Dedifferentiated amniotic fluid mesenchymal stem cell (primary cell): ENCODE measurements around the gene DCN.
"Not testable (repeated sequence)": the region's sequence is repeated elsewhere in the genome, so short reads cannot be mapped to it uniquely, and the experiment has no call there.

Source experiments
- DNase-seq: peaks from one replicate; pipeline ENCODE4 v3.0.0-alpha.2; 2016; ENCODE audit errors: extremely low spot score

DCN gene

GRCh38 chr12:91182636-91183455, at the start of gene DCN:
TSS of gene DCN (minus strand) at chr12:91182817. CDS start at chr12:91178552, 4,265 bp downstream.
- no peak for DNase-seq

DNA sequence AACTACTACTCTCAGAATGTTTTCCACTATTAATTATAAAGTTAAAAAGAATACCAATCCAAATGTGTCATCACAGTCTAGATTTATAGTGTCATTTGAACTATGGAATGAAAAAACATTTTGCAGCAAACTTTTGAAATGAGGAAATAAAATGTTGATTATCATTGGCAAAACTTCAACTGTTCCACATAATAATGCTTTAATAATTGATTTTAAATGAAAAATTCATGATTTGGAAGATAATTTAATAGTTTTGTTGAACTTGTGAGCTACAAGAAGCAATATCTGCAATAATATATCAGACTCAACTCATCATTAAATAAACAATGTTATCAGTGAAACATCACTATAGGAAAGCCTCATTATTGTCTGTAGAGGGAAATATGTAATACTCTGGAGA, 48.2 kb upstream of the DCN start:
- no peak for DNase-seq

GRCh38 chr12:91226951-91227350, 44.3 kb upstream of the DCN start:
- no peak for DNase-seq

GRCh38 chr12:91225316-91225715, 42.7 kb upstream of the DCN start:
- no peak for DNase-seq

GRCh38 chr12:91224401-91224800, 41.8 kb upstream of the DCN start:
- DNase-seq: no peak

DNA sequence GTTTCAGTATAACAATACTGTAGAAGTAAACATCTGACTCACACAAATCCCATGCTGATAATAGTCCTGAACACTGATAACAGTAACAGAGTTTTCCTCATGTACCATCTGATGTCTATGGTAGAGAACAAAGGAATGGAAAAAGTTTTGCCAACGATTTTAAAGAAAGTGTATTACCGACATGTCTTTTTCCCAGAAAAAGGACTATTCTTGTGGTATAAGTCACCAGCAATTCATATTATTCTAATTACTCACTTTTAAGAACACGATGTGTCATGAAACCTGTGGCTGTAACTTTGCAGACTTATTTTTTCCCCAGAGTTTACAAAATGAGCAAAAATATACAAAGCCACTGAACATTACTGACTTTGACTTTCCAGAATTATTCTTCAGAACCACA, 40.1 kb upstream of the DCN start:
- no peak for DNase-seq

DNA sequence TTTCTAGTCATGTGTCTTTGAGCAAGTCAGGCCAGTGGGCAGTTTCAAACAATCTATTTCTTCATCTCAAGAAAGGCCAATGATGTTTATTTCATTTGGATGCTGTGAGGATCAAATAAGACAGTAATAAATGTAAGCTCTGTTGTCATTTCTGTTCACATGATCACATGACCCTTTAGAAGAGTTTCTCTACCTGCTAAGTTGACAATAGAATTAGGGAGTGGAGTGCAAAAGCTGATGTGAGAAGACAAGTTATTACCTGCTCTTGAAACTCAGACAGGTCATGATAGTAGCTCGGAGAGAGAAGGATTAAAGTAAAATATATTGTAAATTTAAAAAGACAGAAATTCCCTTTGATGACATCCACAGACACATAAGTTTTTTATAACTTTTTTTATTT, 37.3 kb upstream of the DCN start:
- no peak for DNase-seq

- DNase-seq: no peak
These were observed 36.9 kb upstream of the DCN start for GRCh38 chr12:91219511-91219910.

- DNase-seq: no peak
These were observed 34.3 kb upstream of the DCN start for GRCh38 chr12:91216871-91217270.

DNA sequence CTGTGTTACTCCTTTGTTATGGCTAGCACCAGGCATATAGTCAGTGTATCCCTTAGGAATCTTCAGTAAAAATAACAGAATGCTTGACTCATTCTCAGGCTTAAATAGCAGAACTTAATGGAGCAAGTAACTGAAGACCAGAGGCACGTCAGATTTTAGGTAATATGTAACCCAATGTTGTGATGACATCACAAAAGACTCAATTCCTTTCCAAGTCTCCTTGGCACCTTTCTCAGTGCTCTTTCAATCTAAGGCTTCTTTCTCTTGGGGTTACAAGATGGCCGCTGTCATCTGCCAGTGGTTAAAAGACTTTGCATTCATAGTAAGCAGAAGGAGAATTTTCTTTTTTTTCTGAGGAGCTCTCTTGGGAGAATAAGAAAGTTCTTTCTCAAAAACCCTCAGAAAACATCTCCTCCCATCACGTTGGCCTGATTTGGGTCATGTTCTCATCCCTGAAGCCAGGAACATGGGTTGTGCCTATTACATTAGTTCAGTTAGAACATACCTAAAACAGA, 33.4 kb upstream of the DCN start:
- no peak for DNase-seq

GRCh38 chr12:91211866-91212265, 29.2 kb upstream of the DCN start:
- no peak for DNase-seq

GRCh38 chr12:91210618-91211017, 28.0 kb upstream of the DCN start:
- DNase-seq: no peak

- no peak for DNase-seq
These were observed 27.5 kb upstream of the DCN start for GRCh38 chr12:91210144-91210543.

GRCh38 chr12:91207301-91207700, 24.7 kb upstream of the DCN start:
- not testable (repeated sequence) for DNase-seq

DNA sequence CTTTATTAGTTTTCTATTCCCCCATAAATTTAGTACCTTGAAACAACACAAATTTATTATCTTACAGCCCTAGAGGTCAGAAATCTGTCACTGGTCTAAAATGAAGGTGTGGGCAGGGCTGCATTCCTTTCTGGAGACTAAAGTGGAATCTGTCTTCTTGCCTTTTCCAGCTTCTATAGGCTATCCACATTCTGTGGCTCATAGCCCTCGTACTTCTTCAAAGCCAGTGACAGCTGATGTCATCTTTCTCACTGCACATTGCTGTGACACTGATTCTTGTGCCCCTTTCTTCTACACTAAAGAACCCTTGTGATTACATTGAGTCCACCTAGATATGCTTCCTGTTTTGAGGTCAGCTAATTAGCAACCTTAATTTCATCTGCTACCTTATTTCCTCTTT, 23.2 kb upstream of the DCN start:
- no peak for DNase-seq

- no peak for DNase-seq
These were observed 21.8 kb upstream of the DCN start for GRCh38 chr12:91204421-91204820.

DNA sequence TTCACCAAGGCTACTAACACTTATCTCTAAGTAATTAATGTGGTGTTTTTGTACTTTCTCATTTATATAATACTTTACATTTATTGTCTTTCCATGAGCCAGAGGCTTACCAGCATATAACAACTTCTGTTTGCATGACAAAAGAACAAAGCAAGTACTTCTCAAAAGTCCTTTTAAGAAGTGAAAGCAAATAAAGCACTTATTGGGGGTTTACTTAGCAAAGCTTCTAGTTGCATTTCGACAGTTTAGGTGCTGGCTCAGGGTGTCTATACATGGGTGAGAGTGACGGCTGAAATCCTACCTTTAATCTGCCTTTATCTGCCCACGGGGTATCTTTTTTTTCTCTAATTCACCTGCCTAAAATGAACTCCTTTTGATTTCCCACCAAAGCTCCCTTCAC, 21.0 kb upstream of the DCN start:
- no peak for DNase-seq

DNA sequence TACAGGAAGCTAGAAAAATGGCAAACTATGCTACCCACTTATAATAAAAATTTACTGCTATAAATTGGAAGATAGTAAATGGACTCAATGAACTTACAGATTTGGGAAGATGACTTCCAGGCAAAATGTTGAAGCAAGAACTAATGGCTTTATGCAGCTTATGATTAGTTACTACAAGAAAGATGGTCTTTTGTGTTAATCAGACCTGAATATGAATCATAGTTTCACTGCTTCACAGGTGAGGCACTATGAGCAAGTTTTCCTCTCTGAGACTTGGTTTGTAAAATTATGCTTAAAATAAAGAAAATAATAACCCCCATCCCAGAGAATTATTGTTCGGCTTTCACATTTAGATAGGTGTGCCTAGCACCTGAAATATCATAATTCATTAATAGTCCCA, 19.8 kb upstream of the DCN start:
- no peak for DNase-seq

- DNase-seq: no peak
These were observed 13.8 kb upstream of the DCN start for GRCh38 chr12:91196436-91196835.

GRCh38 chr12:91194500-91194899, 11.9 kb upstream of the DCN start:
- no peak for DNase-seq

GRCh38 chr12:91191513-91192111, 9.0 kb upstream of the DCN start:
- DNase-seq: no peak

DNA sequence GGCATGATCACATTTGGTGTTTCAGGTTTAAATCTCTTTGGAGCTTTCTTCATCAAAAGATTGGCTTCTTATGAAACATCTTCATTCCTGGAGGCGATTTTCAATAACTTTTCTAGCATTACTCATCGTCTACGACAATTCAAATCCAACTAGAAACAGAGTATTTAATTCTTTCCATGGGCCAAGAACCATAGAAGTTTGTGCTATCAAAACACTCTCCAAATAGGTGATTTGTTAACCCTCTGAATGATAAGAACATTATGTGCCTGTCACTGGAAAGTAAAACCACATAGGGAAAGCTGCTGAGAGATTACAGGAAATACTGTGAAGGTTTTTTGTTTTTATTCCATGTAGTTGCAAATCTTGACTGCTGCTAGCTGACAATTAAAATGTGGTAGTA, 6.9 kb upstream of the DCN start:
- peak; percentile 41 for DNase-seq

GRCh38 chr12:91188778-91189177, 6.2 kb upstream of the DCN start:
- DNase-seq: no peak
